Stimulated activated CD4-positive, alpha-beta T cell treated with anti-CD3 and anti-CD28 coated beads, Interleukin-12 subunit alpha, Interleukin-12 subunit beta, amount 100 ng/mL, for 4 hours (primary cell): ENCODE data around the gene ATP8B4.
"Not testable (repeated sequence)": the region's sequence is repeated elsewhere in the genome, so short reads cannot be mapped to it uniquely, and the experiment has no call there.

Experiments
- DNase-seq: peaks from one replicate; pipeline ENCODE4 v3.0.0-alpha.2; 2020

The ATP8B4 gene

DNA sequence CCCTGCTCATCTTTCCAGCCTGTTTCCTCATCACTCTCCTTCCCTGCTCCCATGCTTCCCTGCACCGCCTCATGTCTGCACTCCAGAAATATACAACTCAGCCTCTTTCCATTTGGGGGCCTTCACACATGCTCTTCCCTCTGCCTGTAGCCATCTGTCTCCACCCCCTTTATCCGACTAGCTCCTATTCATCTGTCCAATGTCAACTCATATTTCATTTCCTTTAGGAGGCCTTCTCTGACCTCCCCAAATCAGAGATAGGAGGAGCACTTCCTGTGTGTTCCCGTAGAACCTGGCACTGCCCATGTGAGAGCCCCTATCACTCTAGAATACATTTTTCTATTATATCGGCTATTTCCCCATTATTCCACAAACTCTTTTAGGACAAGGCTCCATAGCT, 10.6 kb downstream of the ATP8B4 start:
- no peak for DNase-seq

DNA sequence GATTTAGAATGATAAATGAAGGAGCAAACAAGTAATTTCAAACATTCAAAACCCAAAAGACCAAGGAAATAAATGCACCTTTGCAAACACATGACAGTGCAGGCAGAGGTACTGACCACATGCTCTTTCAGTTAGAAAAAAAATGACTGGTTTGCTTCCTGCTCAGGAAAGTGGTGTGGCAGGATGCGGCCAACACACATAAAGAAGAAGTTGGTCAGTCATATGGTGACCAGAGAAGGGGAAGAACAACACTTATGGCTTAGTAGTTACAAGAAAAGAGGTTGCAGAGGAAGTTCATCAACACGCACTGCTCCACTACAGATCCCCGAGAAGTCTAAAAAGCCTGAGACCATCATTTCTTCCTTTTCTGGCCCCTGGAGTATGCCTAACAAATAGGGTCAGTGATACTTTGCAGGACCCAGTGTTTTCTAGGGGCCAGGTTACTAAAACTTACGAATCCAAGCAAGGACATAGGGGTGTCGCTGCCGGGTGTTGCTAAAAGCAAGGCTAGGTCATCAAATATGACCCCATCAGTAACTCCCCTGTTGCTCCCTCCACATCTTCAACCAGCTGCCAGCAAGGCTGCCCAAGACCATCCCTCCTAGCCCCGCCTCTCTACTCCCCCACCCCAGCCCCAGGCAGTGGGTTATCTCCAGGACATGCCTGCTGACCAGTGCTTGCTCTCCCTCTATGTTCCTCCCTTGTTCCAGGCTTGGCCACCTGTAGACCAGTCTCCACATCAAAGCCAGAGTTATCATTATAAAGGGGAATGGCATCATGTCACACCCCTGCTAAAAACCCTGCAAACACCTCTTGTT, 11.2 kb downstream of the ATP8B4 start:
- no peak for DNase-seq

GRCh38 chr15:50107157-50107556, 11.9 kb downstream of the ATP8B4 start:
- DNase-seq = no peak

GRCh38 chr15:50106457-50106856, 12.6 kb downstream of the ATP8B4 start:
- DNase-seq = no peak

DNA sequence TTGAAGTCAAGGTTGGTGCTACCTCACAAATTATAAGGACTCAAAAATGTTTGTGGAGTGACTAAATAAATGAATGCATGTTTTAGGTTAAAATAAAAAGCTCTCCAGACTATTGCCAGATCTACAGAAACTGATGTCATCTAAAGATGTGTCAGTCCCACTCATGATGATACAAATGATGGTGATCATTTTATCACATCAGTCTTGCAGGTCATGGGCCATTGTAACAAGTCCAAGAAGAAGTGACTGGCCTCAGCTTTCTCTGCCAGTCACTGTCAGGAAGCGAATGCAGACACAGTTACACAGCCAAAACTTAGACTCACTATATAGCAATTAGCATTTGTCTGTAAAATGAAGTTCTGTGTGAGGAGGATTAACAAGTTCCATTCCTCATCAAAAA, 18.5 kb downstream of the ATP8B4 start:
- DNase-seq = no peak

- no peak for DNase-seq
Observed at GRCh38 chr15:50098545-50098944, 20.5 kb downstream of the ATP8B4 start.

GRCh38 chr15:50095938-50096821, 22.9 kb downstream of the ATP8B4 start:
- no peak for DNase-seq

DNA sequence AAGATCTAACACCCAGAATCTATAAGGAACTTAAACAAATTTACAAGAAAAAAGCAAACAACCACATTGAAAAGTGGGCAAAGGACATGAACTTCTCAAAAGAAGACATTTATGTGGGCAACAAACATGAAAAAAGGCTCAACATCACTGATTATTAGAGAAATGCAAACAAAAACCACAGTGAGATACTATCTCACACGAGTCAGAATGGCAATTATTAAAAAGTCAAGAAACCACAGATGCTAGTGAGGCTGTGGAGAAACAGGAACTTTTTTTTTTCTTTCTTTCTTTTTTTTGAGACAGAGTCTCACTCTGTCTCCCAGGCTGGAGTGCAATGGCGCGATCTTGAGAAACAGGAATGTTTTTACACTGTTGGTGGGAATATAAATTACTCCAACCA, 29.6 kb downstream of the ATP8B4 start:
- DNase-seq = not testable (repeated sequence)

- DNase-seq = no peak
Observed at GRCh38 chr15:50084932-50085331, 34.1 kb downstream of the ATP8B4 start.

DNA sequence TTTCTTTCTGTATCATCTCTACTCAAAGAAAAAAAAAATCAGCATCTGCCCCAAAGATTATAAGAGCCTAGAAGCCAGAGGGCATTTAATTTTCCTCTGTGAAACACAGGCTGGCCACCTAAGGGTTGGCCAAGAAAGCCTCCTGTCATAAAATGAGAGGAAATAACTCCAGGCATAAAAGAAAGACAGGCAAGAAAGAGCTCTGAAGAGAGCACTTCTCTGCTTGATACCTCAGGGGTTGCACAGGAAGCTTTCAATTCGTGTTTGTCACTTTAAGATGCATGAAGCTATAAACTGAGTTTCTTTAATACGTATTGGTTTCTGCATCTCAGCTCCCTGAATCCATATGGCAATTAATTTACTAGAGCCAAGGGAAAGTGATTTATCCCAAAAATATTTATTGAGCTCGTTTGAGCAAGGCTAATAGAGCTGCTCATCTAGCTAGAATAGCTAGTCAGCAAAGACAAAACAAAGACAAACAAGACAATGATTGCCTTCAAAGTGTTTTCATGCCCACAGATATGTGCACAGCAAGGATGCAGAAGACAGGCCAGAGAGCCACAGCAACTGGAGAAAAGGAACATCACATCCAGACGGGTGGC, 35.5 kb downstream of the ATP8B4 start:
- no peak for DNase-seq

DNA sequence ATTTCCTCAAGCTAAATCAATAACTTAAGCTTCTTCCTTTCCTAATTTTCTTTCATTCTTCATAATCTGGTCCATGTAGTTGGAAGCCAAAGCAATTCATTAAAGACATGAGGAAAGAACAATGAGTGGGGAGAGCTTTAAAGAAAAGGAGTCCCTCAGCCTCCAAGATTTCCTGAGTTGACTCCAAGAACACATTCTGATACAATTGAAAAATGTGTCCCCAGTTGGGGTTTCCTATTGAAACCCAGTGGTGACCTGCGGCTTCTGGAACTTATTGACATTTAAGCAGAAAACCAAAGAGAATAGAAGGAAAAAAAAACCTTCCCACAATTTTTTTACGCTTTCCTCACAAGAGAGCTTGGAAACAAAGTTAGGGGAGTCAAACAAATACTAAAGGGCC, 37.0 kb downstream of the ATP8B4 start:
- DNase-seq = no peak

- DNase-seq = no peak
Observed at GRCh38 chr15:50077651-50078050, 41.4 kb downstream of the ATP8B4 start.

GRCh38 chr15:50077176-50077575, 41.9 kb downstream of the ATP8B4 start:
- no peak for DNase-seq

- DNase-seq = no peak
Observed at GRCh38 chr15:50075319-50075718, 43.7 kb downstream of the ATP8B4 start.

- DNase-seq = no peak
Observed at GRCh38 chr15:50071551-50072258, 47.3 kb downstream of the ATP8B4 start.

- no peak for DNase-seq
Observed at GRCh38 chr15:50068016-50068415, 51.0 kb downstream of the ATP8B4 start.

DNA sequence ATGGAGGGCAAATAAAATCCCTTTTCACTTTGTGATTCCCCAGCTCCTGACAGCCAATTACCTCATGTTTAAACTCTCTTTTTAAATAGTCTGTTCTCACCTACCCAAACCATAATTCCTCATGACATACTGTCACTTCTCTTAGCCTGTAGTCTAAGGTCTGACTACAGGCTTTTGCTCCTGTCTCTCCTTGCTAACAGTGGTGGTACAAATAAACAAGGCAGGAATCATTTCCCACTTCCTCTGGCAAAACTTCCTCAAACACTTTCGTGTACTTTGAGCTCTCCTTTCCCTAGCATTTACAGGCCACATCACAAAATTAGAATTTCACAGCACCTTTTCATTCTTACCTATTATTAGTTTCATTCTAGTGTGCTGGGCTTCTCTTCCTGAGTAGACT, 51.8 kb downstream of the ATP8B4 start:
- DNase-seq = no peak

DNA sequence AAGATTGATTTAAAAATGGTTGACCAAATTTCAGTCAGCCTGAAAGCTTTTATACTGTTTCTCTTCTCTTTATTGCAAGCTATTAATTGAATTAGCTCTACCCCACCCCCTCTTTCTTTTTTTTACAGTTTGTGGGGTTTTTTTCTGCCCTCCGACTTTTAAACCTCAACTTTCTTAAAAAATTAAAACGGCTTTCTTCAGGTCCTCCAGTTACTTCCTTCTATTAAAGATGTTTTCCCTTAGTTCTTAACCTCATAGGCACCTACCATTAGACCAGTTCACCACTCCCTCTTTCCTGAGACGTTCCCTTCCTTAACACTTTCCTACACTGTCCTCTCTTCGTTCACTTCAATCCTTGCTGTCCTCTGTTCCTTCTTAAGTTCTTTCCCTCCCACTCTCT, 52.4 kb downstream of the ATP8B4 start:
- DNase-seq = no peak

DNA sequence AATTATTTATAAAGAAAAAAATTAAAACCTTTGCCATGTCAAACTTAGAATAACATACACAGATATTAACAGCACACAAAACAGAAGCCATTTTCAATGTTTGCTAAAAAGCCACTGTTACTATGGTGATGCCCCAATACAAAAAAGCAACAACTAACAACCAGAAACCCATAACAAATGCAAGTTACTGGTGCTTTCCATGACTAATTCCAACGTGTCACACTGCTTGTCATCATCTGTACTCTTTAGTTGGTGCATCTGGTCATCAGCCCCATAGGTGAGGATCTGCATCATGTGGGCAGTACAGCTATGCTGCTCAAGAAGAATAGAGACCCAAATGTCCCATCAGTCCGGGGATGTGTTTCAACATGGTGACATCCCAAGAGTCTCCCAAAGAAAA, 52.8 kb downstream of the ATP8B4 start:
- no peak for DNase-seq

- DNase-seq = no peak
Observed at GRCh38 chr15:50065279-50065678, 53.8 kb downstream of the ATP8B4 start.

GRCh38 chr15:50064673-50065072, 54.4 kb downstream of the ATP8B4 start:
- no peak for DNase-seq

DNA sequence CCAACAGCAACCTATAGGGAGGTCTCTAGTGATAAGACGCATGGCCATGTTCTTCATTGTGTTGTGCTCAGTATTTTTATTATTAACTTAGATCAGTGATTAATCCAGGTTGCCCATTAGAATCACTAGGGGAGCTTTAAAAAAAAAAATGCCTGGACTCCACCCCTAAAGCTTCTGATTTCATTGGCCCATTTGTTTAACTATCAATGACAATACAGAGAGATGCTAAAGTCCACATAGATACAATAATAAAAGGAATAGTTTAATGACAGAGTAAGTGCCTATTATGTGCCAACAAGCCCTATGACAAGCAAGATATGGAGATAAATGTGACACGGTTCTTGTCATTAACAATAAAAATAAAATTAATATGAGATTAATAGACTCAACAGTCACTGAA, 55.8 kb downstream of the ATP8B4 start:
- no peak for DNase-seq

DNA sequence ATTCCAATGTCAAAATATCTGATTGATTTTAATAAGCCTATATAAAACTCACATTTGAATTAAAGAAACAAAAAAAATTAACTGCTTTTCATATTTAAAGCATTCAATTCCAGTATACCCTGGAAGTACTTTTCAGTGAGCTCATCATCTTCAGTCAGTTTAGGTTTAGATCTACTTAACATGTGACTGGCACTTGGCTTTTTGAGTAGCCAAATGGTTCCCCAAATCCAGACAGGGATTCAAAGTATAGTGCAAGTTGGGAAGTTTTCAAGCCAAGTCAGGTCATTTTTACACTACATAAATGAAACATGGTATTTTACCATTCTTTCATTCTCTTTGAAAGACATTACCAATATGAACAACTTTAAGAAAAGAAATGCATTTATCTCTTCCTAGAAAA, 57.5 kb downstream of the ATP8B4 start:
- DNase-seq = no peak
